Stimulated activated naive CD8-positive, alpha-beta T cell treated with anti-CD3 and anti-CD28 coated beads, Interleukin-15, amount 100 ng/mL, for 72 hours (primary cell): ENCODE measurements around the gene HOXA5.

Source experiments
- ATAC-seq: fragments of 150-1000 bp; cut with Tn5 transposase; 2 replicates; pipeline ENCODE4 v1.10.0; 2021; ENCODE audit warnings: mild to moderate bottlenecking, moderate library complexity
- DNase-seq, 2 donors: peaks; one replicate each; pipeline ENCODE4 v3.0.0; 2021 to 2022
- H3K27ac Mint-ChIP-seq, 2 donors: one replicate each; pipeline ENCODE4 v1.8.0; 2022; ENCODE audit warnings: mild to moderate bottlenecking in 2 of 2, mixed read lengths in 2 of 2, moderate library complexity in 2 of 2
- H3K27me3 Mint-ChIP-seq: one replicate; pipeline ENCODE4 v1.8.0; 2022; ENCODE audit warnings: mixed read lengths
- H3K4me1 Mint-ChIP-seq: one replicate; pipeline ENCODE4 v1.8.0; 2022; ENCODE audit warnings: mild to moderate bottlenecking, mixed read lengths
- H3K4me3 Mint-ChIP-seq, 2 donors: one replicate each; pipeline ENCODE4 v1.8.0; 2022; ENCODE audit warnings: mild to moderate bottlenecking in 2 of 2, mixed read lengths in 2 of 2, moderate library complexity in 1 of 2
- H3K9me3 Mint-ChIP-seq, 2 donors: one replicate each; pipeline ENCODE4 v1.8.0; 2022; ENCODE audit warnings: mixed read lengths in 2 of 2

The HOXA5 gene

GRCh38 chr7:27108390-27109127 lies 34.9 kb downstream of the HOXA5 start:
- no peak for DNase-seq
- Mint-ChIP-seq H3K9me3 (no peaks in the 10 kb centered on the region), H3K27me3 (peaks cover 34% of the 10 kb centered on the region), H3K4me3 (no peak overlapping the region), H3K27ac (peak overlapping the region in 1 of 2 donors; percentile 19), H3K4me1 (peaks cover 5% of the 10 kb centered on the region)
- peak; percentile 10 for ATAC-seq

- Mint-ChIP-seq H3K27ac (no peak overlapping the region), H3K4me1 (peaks cover 13% of the 10 kb centered on the region), H3K9me3 (no peaks in the 10 kb centered on the region), H3K27me3 (peaks cover 43% of the 10 kb centered on the region), H3K4me3 (no peak overlapping the region)
- DNase-seq (no peak), ATAC-seq (peak; percentile 70)
Observed at GRCh38 chr7:27107391-27108381, 35.8 kb downstream of the HOXA5 start.

- H3K27me3 Mint-ChIP-seq = peaks cover 49% of the 10 kb centered on the region
- no peaks in the 10 kb centered on the region for H3K9me3 Mint-ChIP-seq
- H3K27ac Mint-ChIP-seq = no peak overlapping the region
- peaks cover 21% of the 10 kb centered on the region for H3K4me1 Mint-ChIP-seq
- no peak overlapping the region for H3K4me3 Mint-ChIP-seq
- no peak for DNase-seq
- no peak for ATAC-seq
Observed at GRCh38 chr7:27106901-27107240, 36.6 kb downstream of the HOXA5 start.

GRCh38 chr7:27106181-27106900 lies 37.1 kb downstream of the HOXA5 start:
- no peak for ATAC-seq
- Mint-ChIP-seq H3K27ac (no peak overlapping the region), H3K9me3 (no peaks in the 10 kb centered on the region), H3K4me1 (peaks cover 24% of the 10 kb centered on the region), H3K4me3 (no peak overlapping the region), H3K27me3 (peaks cover 49% of the 10 kb centered on the region)
- no peak for DNase-seq

- Mint-ChIP-seq H3K27me3 (peaks cover 58% of the 10 kb centered on the region), H3K4me3 (no peak overlapping the region), H3K27ac (no peak overlapping the region), H3K9me3 (no peaks in the 10 kb centered on the region), H3K4me1 (peaks cover 24% of the 10 kb centered on the region)
- no peak for ATAC-seq
- DNase-seq = no peak
Observed at GRCh38 chr7:27105301-27106031, 38.0 kb downstream of the HOXA5 start.

- no peak overlapping the region for H3K27ac Mint-ChIP-seq
Observed at GRCh38 chr7:27104341-27105058, 39.0 kb downstream of the HOXA5 start.

GRCh38 chr7:27103489-27104226 lies 39.8 kb downstream of the HOXA5 start:
- H3K27ac Mint-ChIP-seq = no peak overlapping the region
- DNase-seq = no peak
- no peak for ATAC-seq
- H3K27me3 Mint-ChIP-seq = peaks cover 76% of the 10 kb centered on the region
- H3K4me1 Mint-ChIP-seq = peaks cover 34% of the 10 kb centered on the region
- H3K9me3 Mint-ChIP-seq = no peaks in the 10 kb centered on the region
- H3K4me3 Mint-ChIP-seq = no peak overlapping the region

More at GRCh38 chr7:27104341-27105058, 39.0 kb downstream of the HOXA5 start:
- no peaks in the 10 kb centered on the region for H3K9me3 Mint-ChIP-seq
- H3K4me3 Mint-ChIP-seq = no peak overlapping the region
- DNase-seq = no peak
- peaks cover 26% of the 10 kb centered on the region for H3K4me1 Mint-ChIP-seq
- no peak for ATAC-seq
- peaks cover 67% of the 10 kb centered on the region for H3K27me3 Mint-ChIP-seq

GRCh38 chr7:27102581-27103442 lies 40.7 kb downstream of the HOXA5 start, which contains the start of gene HOXA2:
TSS of gene HOXA2 (minus strand) at chr7:27102683. CDS start at chr7:27102500, 183 bp downstream.
- H3K9me3 Mint-ChIP-seq = no peaks in the 10 kb centered on the region
- DNase-seq = no peak
- H3K27me3 Mint-ChIP-seq = peaks cover 84% of the 10 kb centered on the region
- no peak within 1 kb of the TSS for H3K27ac Mint-ChIP-seq
- peaks cover 42% of the 10 kb centered on the region for H3K4me1 Mint-ChIP-seq
- peak within 1 kb of the TSS; percentile 43 to 64 for H3K4me3 Mint-ChIP-seq
- ATAC-seq = peak; percentile 57

- peak overlapping the region; percentile 43 to 64 for H3K4me3 Mint-ChIP-seq
- no peak overlapping the region for H3K27ac Mint-ChIP-seq
- H3K27me3 Mint-ChIP-seq = peaks cover 92% of the 10 kb centered on the region
Observed at GRCh38 chr7:27101957-27102580, 41.4 kb downstream of the HOXA5 start.

GRCh38 chr7:27101171-27101956 lies 42.1 kb downstream of the HOXA5 start:
- H3K27me3 Mint-ChIP-seq = peaks cover 92% of the 10 kb centered on the region
- H3K4me1 Mint-ChIP-seq = peaks cover 53% of the 10 kb centered on the region
- H3K4me3 Mint-ChIP-seq = no peak overlapping the region
- no peak for ATAC-seq
- H3K27ac Mint-ChIP-seq = no peak overlapping the region
- H3K9me3 Mint-ChIP-seq = no peaks in the 10 kb centered on the region
- no peak for DNase-seq

More at GRCh38 chr7:27101957-27102580, 41.4 kb downstream of the HOXA5 start:
- DNase-seq (no peak), ATAC-seq (peak; percentile 19)
- Mint-ChIP-seq H3K9me3 (no peaks in the 10 kb centered on the region), H3K4me1 (peaks cover 50% of the 10 kb centered on the region)

- DNase-seq (no peak), ATAC-seq (no peak)
- Mint-ChIP-seq H3K4me1 (peaks cover 53% of the 10 kb centered on the region), H3K27me3 (peaks cover 89% of the 10 kb centered on the region), H3K4me3 (no peak overlapping the region), H3K27ac (no peak overlapping the region), H3K9me3 (no peaks in the 10 kb centered on the region)
Observed at GRCh38 chr7:27100694-27101170, 42.7 kb downstream of the HOXA5 start.
